Measurements from ENCODE around the gene FAM118A.
"Not testable (repeated sequence)": the region's sequence is repeated elsewhere in the genome, so short reads cannot be mapped to it uniquely, and the experiment has no call there.

FAM118A gene

GRCh38 chr22:45330548-45330947 is 20.8 kb downstream of the FAM118A start:
- DNase-seq (ENCODE audit: low read depth, low spot score), result no peak

GRCh38 chr22:45331486-45331885 is 21.8 kb downstream of the FAM118A start:
- no peak for DNase-seq (ENCODE audit: low read depth, low spot score)

DNA sequence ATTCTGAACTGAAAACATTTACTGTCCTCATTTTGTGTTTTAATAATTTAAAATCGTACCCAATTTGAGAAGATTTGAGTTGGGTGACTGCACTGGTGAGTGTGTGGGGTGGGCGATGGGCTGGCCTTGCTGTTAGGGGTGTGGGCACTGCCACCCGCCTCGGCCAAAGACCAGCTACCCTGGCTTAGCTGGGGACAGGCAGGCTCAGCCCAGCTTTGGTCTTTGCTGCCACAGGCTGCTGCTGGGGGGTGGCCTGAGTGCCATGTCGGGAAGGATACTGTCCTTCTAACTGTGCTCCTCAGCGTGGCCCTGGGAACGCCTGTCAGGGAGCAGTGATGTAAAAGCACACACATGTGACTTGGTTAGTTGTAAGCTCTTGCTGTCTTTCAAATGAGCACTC is 22.3 kb downstream of the FAM118A start:
- no peak for DNase-seq (ENCODE audit: low read depth, low spot score)

GRCh38 chr22:45334068-45334467 is 24.3 kb downstream of the FAM118A start:
- DNase-seq (ENCODE audit: low read depth, low spot score), result no peak

DNA sequence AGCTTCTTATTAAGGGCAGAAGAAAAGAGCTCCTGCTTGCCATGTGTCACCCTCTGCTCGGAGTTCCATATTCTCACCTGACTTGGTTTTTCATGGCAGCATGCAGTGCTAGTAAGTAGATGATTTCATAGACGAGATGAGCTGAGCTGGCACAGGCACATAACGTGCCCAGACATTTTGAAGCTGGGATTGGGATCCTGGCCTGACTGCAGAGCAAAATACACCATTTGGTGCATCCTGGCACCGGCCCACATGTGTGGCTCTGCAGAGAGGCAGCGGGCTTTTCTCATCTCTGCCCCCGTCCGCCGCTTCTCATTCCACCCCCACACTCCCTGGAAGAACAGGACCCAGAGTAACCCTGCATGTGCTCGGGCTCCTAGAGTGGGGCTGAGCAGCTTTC is 24.8 kb downstream of the FAM118A start:
- DNase-seq (ENCODE audit: low read depth, low spot score), result no peak

- no peak for DNase-seq (ENCODE audit: low read depth, low spot score)
These were observed 25.5 kb downstream of the FAM118A start for GRCh38 chr22:45335021-45335818.

- no peak for DNase-seq (ENCODE audit: low read depth, low spot score)
These were observed 26.3 kb downstream of the FAM118A start for GRCh38 chr22:45335854-45336522.

GRCh38 chr22:45336971-45337431 is 27.3 kb downstream of the FAM118A start:
- no peak for DNase-seq (ENCODE audit: low read depth, low spot score)

DNA sequence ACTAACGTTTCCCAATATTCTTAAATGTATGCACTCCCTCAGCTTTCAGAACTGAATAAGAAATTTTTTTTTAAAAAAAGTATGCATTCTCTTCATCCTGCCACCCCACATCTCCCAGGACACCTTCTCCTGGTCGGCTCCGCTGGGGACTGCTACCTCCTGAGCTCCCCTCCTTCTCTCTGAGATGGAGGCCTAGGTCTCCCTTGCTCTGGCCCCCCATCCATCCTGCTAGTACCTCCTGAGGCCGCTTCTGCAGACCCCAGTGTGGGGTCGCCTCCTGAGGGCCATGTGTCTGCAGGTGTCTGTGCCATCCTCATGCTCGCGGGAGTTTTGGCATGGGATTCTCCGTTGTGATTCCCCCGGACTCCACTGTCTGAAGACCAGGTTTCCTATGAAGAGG is 27.8 kb downstream of the FAM118A start:
- DNase-seq (ENCODE audit: low read depth, low spot score), result no peak

GRCh38 chr22:45338795-45339194 is 29.1 kb downstream of the FAM118A start:
- no peak for DNase-seq (ENCODE audit: low read depth, low spot score)

DNA sequence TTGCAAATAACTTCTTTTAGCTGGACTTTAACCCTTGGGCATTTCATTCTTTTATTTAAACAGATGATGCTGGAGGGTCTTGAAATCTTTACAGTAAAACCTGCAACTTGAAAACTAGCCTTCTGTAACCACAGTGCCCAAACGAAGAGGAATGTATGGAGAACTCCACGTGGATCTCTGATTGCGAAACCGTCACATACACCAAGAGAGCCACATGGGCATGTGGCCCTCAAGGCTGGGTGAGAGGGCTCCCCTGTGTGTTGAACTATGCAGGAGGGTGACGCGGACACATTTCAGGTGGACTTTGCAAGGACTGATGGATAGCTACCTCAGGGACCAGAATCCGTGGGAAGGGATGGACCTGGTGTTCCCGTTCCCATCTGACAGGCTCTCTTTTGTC is 30.6 kb downstream of the FAM118A start:
- DNase-seq (ENCODE audit: low read depth, low spot score), result no peak

GRCh38 chr22:45341498-45341897 is 31.8 kb downstream of the FAM118A start:
- DNase-seq (ENCODE audit: low read depth, low spot score), result no peak

DNA sequence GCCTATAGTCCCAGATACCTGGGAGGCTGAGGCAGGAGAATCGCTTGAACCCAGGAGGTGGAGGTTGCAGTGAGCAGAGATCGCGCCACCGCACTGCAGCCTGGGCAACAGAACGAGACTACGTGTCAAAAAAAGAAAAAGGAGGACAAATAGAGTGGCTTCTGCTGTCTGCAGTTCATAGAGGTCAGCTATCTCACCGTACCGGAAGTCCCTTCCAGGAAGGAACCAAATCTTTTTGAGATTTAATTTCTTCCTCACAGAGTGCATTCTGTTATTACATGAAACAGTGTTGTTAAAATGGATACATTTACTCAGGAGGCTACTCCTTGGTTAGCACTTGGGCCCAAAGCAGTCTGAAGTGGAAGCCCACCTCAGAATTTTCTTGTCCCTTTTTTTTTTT is 33.4 kb downstream of the FAM118A start:
- DNase-seq (ENCODE audit: low read depth, low spot score), result no peak

GRCh38 chr22:45344334-45344733 is 34.6 kb downstream of the FAM118A start:
- peak; percentile 5 for DNase-seq (ENCODE audit: low read depth, low spot score)

GRCh38 chr22:45349916-45350315 is 40.2 kb downstream of the FAM118A start:
- no peak for DNase-seq (ENCODE audit: low read depth, low spot score)

DNA sequence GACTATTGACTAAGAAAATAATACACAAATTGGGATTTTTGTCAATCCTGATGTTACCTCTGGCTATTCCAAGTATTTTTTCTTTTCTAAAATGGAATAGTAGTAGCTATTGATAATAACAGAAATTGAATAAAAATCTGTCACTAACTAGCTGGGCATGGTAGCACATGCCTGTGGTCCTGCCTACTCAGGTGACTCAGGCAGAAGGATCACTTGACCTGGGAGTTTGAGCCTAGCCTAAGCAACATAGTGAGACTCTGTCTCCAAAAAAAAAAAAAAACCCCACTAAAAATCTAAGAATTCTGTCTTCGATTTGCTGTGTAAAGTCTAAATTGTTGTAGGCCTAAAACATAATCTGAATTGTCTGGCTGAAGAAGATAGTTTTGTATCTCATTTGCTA is 42.2 kb downstream of the FAM118A start:
- DNase-seq (ENCODE audit: low read depth, low spot score), result no peak

- DNase-seq (ENCODE audit: low read depth, low spot score), result not testable (repeated sequence)
These were observed 43.0 kb downstream of the FAM118A start for GRCh38 chr22:45352757-45353156.

DNA sequence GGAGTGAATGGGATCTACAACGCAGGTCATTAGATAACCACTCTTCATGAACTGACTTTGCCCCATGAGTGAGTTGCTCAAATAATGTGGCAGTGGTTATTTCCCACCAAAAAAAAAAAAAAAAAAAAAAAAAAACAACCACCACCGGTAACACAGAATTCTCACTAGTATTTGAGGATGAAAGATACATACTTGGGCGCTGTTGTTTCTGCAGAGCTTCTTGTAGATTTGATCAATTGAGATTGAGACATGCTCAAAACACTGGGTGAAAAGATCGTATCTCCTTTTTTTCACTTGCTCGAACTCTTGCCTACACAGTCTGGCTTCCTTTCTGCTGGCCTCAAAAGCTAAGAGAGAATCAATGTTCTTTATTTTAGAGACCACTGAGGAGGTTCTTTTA is 44.1 kb downstream of the FAM118A start:
- DNase-seq (ENCODE audit: low read depth, low spot score), result no peak

DNA sequence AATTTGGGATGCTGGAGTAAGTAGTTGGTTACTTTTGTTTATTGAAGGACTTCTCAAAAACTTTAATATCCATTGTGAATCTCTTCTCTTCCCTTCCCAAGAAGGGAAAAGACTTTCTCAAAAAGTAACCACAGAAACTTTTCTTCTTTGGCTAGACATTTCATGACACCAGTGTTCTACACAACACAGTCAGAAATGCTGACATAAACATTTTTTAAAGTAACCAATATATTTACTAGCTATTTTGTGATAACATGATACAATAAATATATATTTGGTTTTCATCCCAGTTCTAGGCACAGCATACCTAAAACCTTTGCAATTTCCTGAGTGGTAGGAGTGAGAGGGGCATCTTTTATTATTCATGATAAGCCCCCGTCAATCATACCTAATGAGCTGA is 47.8 kb downstream of the FAM118A start:
- no peak for DNase-seq (ENCODE audit: low read depth, low spot score)

DNA sequence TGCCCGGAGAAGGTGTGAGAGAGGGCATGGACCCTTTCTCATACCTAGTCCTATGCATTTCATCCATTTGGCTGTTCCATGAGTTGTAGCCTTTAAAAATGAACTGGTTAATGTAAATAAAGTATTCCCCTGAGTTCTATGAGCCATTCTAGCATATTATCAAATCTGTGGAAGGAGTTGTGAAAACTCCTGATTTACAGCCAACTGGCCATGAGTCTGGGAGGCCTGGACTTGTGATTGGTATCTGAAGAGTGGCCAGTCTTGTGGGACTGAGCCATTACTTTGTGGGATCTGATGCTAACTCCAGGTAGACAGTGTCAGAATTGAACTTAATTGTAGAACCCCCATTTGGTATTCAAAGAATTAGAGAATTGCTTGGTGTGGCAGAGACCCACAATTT is 48.4 kb downstream of the FAM118A start:
- DNase-seq (ENCODE audit: low read depth, low spot score), result no peak

DNA sequence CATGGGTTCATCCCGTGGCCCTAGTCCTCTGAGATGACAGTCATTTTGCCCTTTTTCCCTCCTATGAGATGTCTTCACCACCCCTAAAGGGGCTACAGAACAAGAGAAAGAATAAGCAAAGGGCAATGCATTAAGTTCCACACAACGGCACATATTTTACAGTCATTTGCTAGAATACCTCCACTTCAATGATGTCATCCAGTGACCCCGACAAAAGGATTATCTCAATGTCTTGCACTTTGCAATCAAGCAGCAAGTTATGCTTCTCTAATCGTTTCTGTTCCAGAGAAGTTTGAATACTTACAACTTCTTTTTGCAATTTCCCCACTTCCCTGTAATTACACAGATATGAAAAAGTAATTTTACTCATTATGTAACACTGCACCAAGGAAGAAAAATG is 49.9 kb downstream of the FAM118A start:
- no peak for DNase-seq (ENCODE audit: low read depth, low spot score)

- no peak for DNase-seq (ENCODE audit: low read depth, low spot score)
These were observed 57.0 kb downstream of the FAM118A start for GRCh38 chr22:45366713-45367112.

DNA sequence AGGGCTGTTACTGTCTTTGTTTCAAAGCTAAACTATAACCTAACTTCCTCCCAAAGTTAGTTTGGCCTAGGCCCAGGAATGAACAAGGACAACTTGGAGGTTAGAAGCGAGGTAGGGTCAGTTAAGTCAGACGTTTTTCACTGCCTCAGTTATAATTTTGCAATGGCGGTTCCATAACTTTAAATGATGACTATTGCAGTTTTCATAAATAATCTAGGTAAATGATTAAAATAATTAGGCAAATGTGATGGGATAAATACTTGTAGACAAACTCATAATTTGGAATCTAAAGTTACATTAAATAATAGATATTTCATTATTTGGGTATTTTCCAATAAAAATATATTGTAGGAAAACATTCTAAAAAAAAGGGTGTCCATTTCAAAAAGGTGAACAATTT is 63.9 kb downstream of the FAM118A start:
- DNase-seq (ENCODE audit: low read depth, low spot score), result not testable (repeated sequence)
